GM12878 (cell line): ENCODE measurements around the gene NR4A2. TPM values are rescaled to one million over a fixed set of nuclear protein-coding genes. Genes with fewer than 3 reads are reported as not detected.

ENCODE experiments used
- ATAC-seq: fragments of 200-7000 bp; cut with Tn5 transposase; 3 replicates; pipeline ENCODE4 v1.9.1; 2020; ENCODE audit warnings: mild to moderate bottlenecking, moderate library complexity
- Bru-seq: library from RNA; stranded (reverse); fragments of 400-500 nt; gene quantifications from one replicate; lab custom pipeline; 2021; lab: Mats Ljungman, UMichigan
- BruChase-seq, 2 experiments: library from RNA; stranded (reverse); fragments of 400-500 nt; gene quantifications; one replicate each; lab custom pipeline; 2021; lab: Mats Ljungman, UMichigan
- BruUV-seq: library from RNA; stranded (reverse); fragments of 400-500 nt; replicated peaks from 2 replicates; lab custom pipeline; 2021; lab: Mats Ljungman, UMichigan
- CTCF ChIA-PET: fragments of 300-600 bp; sonication (Branson Sonifier 250); formaldehyde crosslinking; extraction: SDS; loops from one replicate; lab custom pipeline; 2021; ENCODE audit warnings: inconsistent platforms; lab: Yijun Ruan, JAX
- POLR2A ChIA-PET: fragments of 350-600 bp; formaldehyde crosslinking; extraction: SDS; loops from one replicate; lab custom pipeline; 2021; ENCODE audit warnings: inconsistent platforms; lab: Charles Lee
- RAD21 ChIA-PET: fragments of 300-600 bp; sonication (Branson Sonifier 250); formaldehyde crosslinking; loops from one replicate; lab custom pipeline; 2023; ENCODE audit warnings: antibody characterized with exemption; ENCODE audit not compliant: unreplicated experiment; lab: Charles Lee
- SMC1A ChIA-PET: fragments of 300-600 bp; sonication (Branson Sonifier 250); formaldehyde crosslinking; loops from one replicate; lab custom pipeline; 2023; ENCODE audit not compliant: unreplicated experiment, uncharacterized antibody; lab: Charles Lee
- DNase-seq: peaks from one replicate; pipeline ENCODE4 v3.0.0-alpha.2; 2011; ENCODE audit warnings: low read depth, low spot score
- FAIRE-seq: peaks from 3 replicates; lab custom pipeline; 2011; peaks lifted over from hg19 to GRCh38; lab: Jason Lieb, UNC
- H2AFZ ChIP-seq: 2 replicates; pipeline ENCODE4 v1.6.0; 2011; ENCODE audit warnings: low read depth, low read length, control low read depth; ENCODE audit not compliant: control insufficient read depth
- H3K27ac ChIP-seq: 2 replicates; pipeline ENCODE4 v1.5.1; 2011; ENCODE audit warnings: control low read depth; ENCODE audit not compliant: control insufficient read depth, insufficient read depth
- H3K27me3 ChIP-seq, 2 experiments: replicated peaks in 1 of 2; 2 replicates each; pipeline versions ENCODE4 v1.6.0 to v1.6.1; 2011; ENCODE audit warnings: low read length in 1 of 2; ENCODE audit not compliant: control insufficient read depth in 2 of 2, insufficient read depth in 2 of 2
- H3K36me3 ChIP-seq, 2 experiments: 2 replicates each; pipeline ENCODE4 v1.5.1; 2011; ENCODE audit warnings: low read length in 1 of 2; ENCODE audit not compliant: control insufficient read depth in 2 of 2, insufficient read depth in 2 of 2
- H3K4me1 ChIP-seq: 2 replicates; pipeline ENCODE4 v1.6.1; 2011; ENCODE audit warnings: mild to moderate bottlenecking, low read length, moderate library complexity, mixed read lengths; ENCODE audit not compliant: control insufficient read depth, insufficient read depth
- H3K4me2 ChIP-seq: 2 replicates; pipeline ENCODE4 v1.6.0; 2011; ENCODE audit warnings: control low read depth; ENCODE audit not compliant: control insufficient read depth, insufficient read depth
- H3K4me3 ChIP-seq: fragments of 200-600 bp; sonication (generic); 2 replicates; pipeline ENCODE4 v1.5.1; 2016
- H3K79me2 ChIP-seq: 2 replicates; pipeline ENCODE4 v1.6.0; 2011; ENCODE audit warnings: low read length; ENCODE audit not compliant: control insufficient read depth, insufficient read depth
- H3K9ac ChIP-seq: 2 replicates; pipeline ENCODE4 v1.8.0; 2011; ENCODE audit warnings: low read length, control low read depth, mixed read lengths; ENCODE audit not compliant: control insufficient read depth, insufficient read depth
- H3K9me3 ChIP-seq: replicated peaks from 3 replicates; pipeline ENCODE4 v1.5.1; 2011; ENCODE audit warnings: mild to moderate bottlenecking, low read length; ENCODE audit not compliant: control insufficient read depth, insufficient read depth
- H4K20me1 ChIP-seq: 2 replicates; pipeline ENCODE4 v1.6.0; 2011; ENCODE audit not compliant: control insufficient read depth, insufficient read depth
- ASH2L ChIP-seq: fragments of 300-600, 200-600 bp; sonication (generic); IDR thresholded peaks from 2 replicates; pipeline ENCODE4 v1.6.1; 2017; ENCODE audit warnings: low read depth, mild to moderate bottlenecking, borderline replicate concordance
- CBFB ChIP-seq: IDR thresholded peaks from 2 replicates; pipeline ENCODE4 v1.6.1; 2016; ENCODE audit warnings: antibody characterized with exemption, low read depth
- CEBPB ChIP-seq, 2 experiments: fragments of 150-350 bp in 1 of 2; IDR thresholded peaks; 2 replicates each; pipeline ENCODE4 v1.6.1; 2012 to 2014; ENCODE audit warnings: low read depth in 2 of 2, low read length in 2 of 2, borderline replicate concordance in 1 of 2, inconsistent platforms in 1 of 2
- HDGF ChIP-seq: fragments of 450-650 bp; IDR thresholded peaks from 2 replicates; pipeline ENCODE4 v1.6.1; 2016; ENCODE audit warnings: antibody characterized with exemption
- IRF4 ChIP-seq: IDR thresholded peaks from 2 replicates; pipeline ENCODE4 v1.6.1; 2011; ENCODE audit warnings: low read depth, low read length
- JUNB ChIP-seq: IDR thresholded peaks from 2 replicates; pipeline ENCODE4 v1.6.1; 2016; ENCODE audit warnings: antibody characterized with exemption, mild to moderate bottlenecking
- MXI1 ChIP-seq: fragments of 150-350 bp; IDR thresholded peaks from 2 replicates; pipeline ENCODE4 v1.6.1; 2011; ENCODE audit warnings: low read depth, mild to moderate bottlenecking, inconsistent platforms, low read length, improper control_type of control experiment
- MYC ChIP-seq: IDR thresholded peaks from 2 replicates; pipeline ENCODE4 v1.6.1; 2011; ENCODE audit warnings: mild to moderate bottlenecking, low read length, moderate library complexity, inconsistent platforms; ENCODE audit not compliant: insufficient read depth, insufficient replicate concordance, insufficient read length, severe bottlenecking
- SKIL ChIP-seq: fragments of 450-650 bp; IDR thresholded peaks from 2 replicates; pipeline ENCODE4 v1.6.1; 2017; ENCODE audit warnings: mild to moderate bottlenecking, low read depth, inconsistent platforms; ENCODE audit not compliant: poor library complexity, severe bottlenecking
- TCF7 ChIP-seq: IDR thresholded peaks from 2 replicates; pipeline ENCODE4 v1.6.1; 2014; ENCODE audit warnings: antibody characterized with exemption, borderline replicate concordance
- ZNF217 ChIP-seq: fragments of 450-650 bp; IDR thresholded peaks from 2 replicates; pipeline ENCODE4 v1.6.1; 2017; ENCODE audit warnings: antibody characterized with exemption, mild to moderate bottlenecking
- ZNF24 ChIP-seq: fragments of 450-650 bp; IDR thresholded peaks from 2 replicates; pipeline ENCODE4 v1.6.1; 2017; ENCODE audit warnings: antibody characterized with exemption, mild to moderate bottlenecking
- ZSCAN29 ChIP-seq: fragments of 450-650 bp; IDR thresholded peaks from 2 replicates; pipeline ENCODE4 v1.6.1; 2017; ENCODE audit warnings: mild to moderate bottlenecking, moderate library complexity
- WGBS: methylation state at CpG from one replicate; pipeline ENCODE4 v1.1.6; 2016; ENCODE audit warnings: low lambda C conversion rate; ENCODE audit not compliant: insufficient replicate concordance, insufficient coverage; ENCODE audit errors: missing lambda C conversion rate; 5-methylcytosine and 5-hydroxymethylcytosine counted together
- in situ Hi-C: fragments of 300-500 bp; cut with MboI; formaldehyde crosslinking; loops from 9 replicates; pipeline ENCODE4 v1.14.3; 2018; ENCODE audit warnings: mixed read lengths
- intact Hi-C: fragments of 100-400 bp; cut with micrococcal nuclease; formaldehyde crosslinking; loops from one replicate; pipeline ENCODE4 v1.14.2; 2022; ENCODE audit not compliant: unreplicated experiment
- long read RNA-seq, 2 experiments: library from polyadenylated mRNA; unstranded; transcript quantifications; one replicate each; pipeline ENCODE4 v2.0.0, GENCODE V29; 2019 to 2020
- polyA minus RNA-seq, 3 experiments: library from RNA; depleted of rRNA, polyadenylated mRNA; stranded (reverse); fragments of >200 nt; gene quantifications; 2 replicates each; pipeline ENCODE4 v1.2.3, GENCODE V29; 2011
- polyA plus RNA-seq, 11 experiments: library from polyadenylated mRNA; depleted of rRNA in 4 of 11; unstranded in 6 of 11; stranded (reverse) in 5 of 11; fragments of >200 nt; fragmentation: Nextera tagmentation in 4 of 11; fragmentation: Illumina TruSeq in 1 of 11; extraction: Ambion mirVana in 4 of 11; extraction: Trizol in 1 of 11; gene quantifications; 1 replicate in 1 of 11; 2 replicates in 10 of 11; pipeline versions ENCODE4 v1.2.1 to v1.2.3, GENCODE V29; 2011 to 2016; ENCODE audit warnings: inconsistent platforms in 2 of 11, missing spikeins in 2 of 11, low read depth in 1 of 11
- total RNA-seq, 4 experiments: library from RNA; depleted of rRNA in 3 of 4; stranded (reverse); fragments of >200 nt in 3 of 4; fragmentation: Illumina TruSeq in 1 of 4; extraction: Trizol in 1 of 4; gene quantifications; 2 replicates each; pipeline versions ENCODE4 v1.2.1 to v1.2.3, GENCODE V29; 2013 to 2021
- TF ChIP-seq, protein P1 (sequence below): fragments of 450-650 bp; IDR thresholded peaks from 2 replicates; pipeline ENCODE4 v1.6.1; 2017; ENCODE audit warnings: antibody characterized with exemption, mild to moderate bottlenecking, moderate library complexity

Gene NR4A2
- total RNA-seq (2013; cell fraction: nucleolus; rRNA removed) = 3.3 and 5.1 TPM in 2 replicates
- total RNA-seq (2014; rRNA removed) = 0.44 and 0.68 TPM in 2 replicates
- 0.41 and 0.49 TPM in 2 replicates for total RNA-seq (2014; rRNA removed; fragmentation: Illumina TruSeq; extraction: Trizol)
- total RNA-seq (2021) = 1.4 TPM in 2 replicates
- polyA plus RNA-seq (2011; ENCODE audit: low read depth) = 0.35 TPM
- 3.4 and 4.0 TPM in 2 replicates for polyA plus RNA-seq (2011; rRNA removed)
- polyA plus RNA-seq (2011; cell fraction: cytosol; rRNA removed) = 3.2 TPM in 2 replicates
- 16.2 and 18.4 TPM in 2 replicates for polyA plus RNA-seq (2011; cell fraction: nucleus; rRNA removed)
- 0.66 and 2.4 TPM in 2 replicates for polyA plus RNA-seq (2012)
- polyA plus RNA-seq (2014; fragmentation: Illumina TruSeq; extraction: Trizol) = 0.91 and 1.3 TPM in 2 replicates
- polyA plus RNA-seq (2014; fragmentation: Nextera tagmentation; extraction: Ambion mirVana) = under 1 TPM; 0.40 to 0.42 TPM
- polyA plus RNA-seq (2014; rRNA removed) = 0.70 and 0.71 TPM in 2 replicates
- polyA plus RNA-seq (2016; fragmentation: Nextera tagmentation; extraction: Ambion mirVana) = under 1 TPM; 0.15 to 0.45 TPM
- 3.4 and 4.8 TPM in 2 replicates for polyA minus RNA-seq (2011; rRNA and poly(A)+ RNA removed)
- polyA minus RNA-seq (2011; cell fraction: cytosol; rRNA and poly(A)+ RNA removed) = 2.5 and 3.1 TPM in 2 replicates
- 11.5 and 16.0 TPM in 2 replicates for polyA minus RNA-seq (2011; cell fraction: nucleus; rRNA and poly(A)+ RNA removed)
- percentile 88 among the genes with signal in this experiment for Bru-seq, nascent RNA
- percentile 56 among the genes with signal in this experiment for BruChase-seq, experiment 1, labeled RNA remaining after a 6-hour chase
- BruChase-seq, experiment 2, labeled RNA remaining after a 2-hour chase = percentile 74 among the genes with signal in this experiment
- long read RNA-seq, experiment 1, partial matches to known transcripts = 1 of 3 reads
- long read RNA-seq, experiment 1, other reads (novel, unspliced or antisense) = 1 of 3 reads
- long read RNA-seq, experiment 2, partial matches to known transcripts = 2 of 6 reads
- long read RNA-seq, experiment 2, other reads (novel, unspliced or antisense) = 4 of 6 reads

GRCh38 chr2:156332534-156333273 is at the start of gene NR4A2:
TSS of gene NR4A2 (minus strand) at chr2:156332721. CDS start at chr2:156330186, 2,535 bp downstream.
- intact Hi-C loops = loop anchor here (1.0 to 10.0 kb wide), 4 partner anchors 99 to 958 kb away; no protein-coding TSS in a partner anchor
- H3K27ac ChIP-seq = peak within 1 kb of the TSS; percentile 85; the same call in 1 of the 2 replicates
- ATAC-seq (peak; percentile 76), DNase-seq (no peak), FAIRE-seq (no peak)
- H3K27me3 ChIP-seq = peaks cover 2 to 13% of the 10 kb centered on the region in 2 experiments
- H3K9me3 ChIP-seq = peaks cover 3% of the 10 kb centered on the region; the same call in 2 of the 3 replicates
- H3K4me3 ChIP-seq = peak within 1 kb of the TSS; percentile 80
- H3K79me2 ChIP-seq = no peaks in the 10 kb centered on the region
- no peaks in the 10 kb centered on the region for H4K20me1 ChIP-seq
- WGBS = 1% methylated on average over 56 of the region's 72 CpGs
- ChIA-PET POLR2A (interaction anchor here (1.0 to 3.0 kb wide), 4 partner anchors 8 to 253 kb away, joined by 3 to 20 read pairs (median 10); no protein-coding TSS in a partner anchor), CTCF (interaction anchor here (3.6 kb wide), 1 partner anchor 253 kb away, joined by 154 read pairs; no protein-coding TSS in a partner anchor), RAD21 (interaction anchor here (0.6 to 7.1 kb wide), 7 partner anchors 10 to 860 kb away, joined by 3 to 205 read pairs (median 20); no protein-coding TSS in a partner anchor), SMC1A (interaction anchor here (1.0 to 8.9 kb wide), 7 partner anchors 10 to 861 kb away, joined by 3 to 244 read pairs (median 14); partner anchors contain the start of gene GPD2)
- BruUV-seq = no TSS peak
- peaks cover 10% of the 10 kb centered on the region for H3K4me1 ChIP-seq
- peak within 1 kb of the TSS; percentile 98 for H3K4me2 ChIP-seq
- peak within 1 kb of the TSS; percentile 83 for H3K9ac ChIP-seq
- H2AFZ ChIP-seq = peak within 1 kb of the TSS; percentile 81
- in situ Hi-C loops = loop anchor here (25.0 kb wide), 1 partner anchor 255 kb away; no protein-coding TSS in a partner anchor
- H3K36me3 ChIP-seq = no peaks in the 10 kb centered on the region
- TF ChIP-seq HDGF = no peak
- no peak for TF ChIP-seq ZSCAN29
- TF ChIP-seq, protein P1, sequence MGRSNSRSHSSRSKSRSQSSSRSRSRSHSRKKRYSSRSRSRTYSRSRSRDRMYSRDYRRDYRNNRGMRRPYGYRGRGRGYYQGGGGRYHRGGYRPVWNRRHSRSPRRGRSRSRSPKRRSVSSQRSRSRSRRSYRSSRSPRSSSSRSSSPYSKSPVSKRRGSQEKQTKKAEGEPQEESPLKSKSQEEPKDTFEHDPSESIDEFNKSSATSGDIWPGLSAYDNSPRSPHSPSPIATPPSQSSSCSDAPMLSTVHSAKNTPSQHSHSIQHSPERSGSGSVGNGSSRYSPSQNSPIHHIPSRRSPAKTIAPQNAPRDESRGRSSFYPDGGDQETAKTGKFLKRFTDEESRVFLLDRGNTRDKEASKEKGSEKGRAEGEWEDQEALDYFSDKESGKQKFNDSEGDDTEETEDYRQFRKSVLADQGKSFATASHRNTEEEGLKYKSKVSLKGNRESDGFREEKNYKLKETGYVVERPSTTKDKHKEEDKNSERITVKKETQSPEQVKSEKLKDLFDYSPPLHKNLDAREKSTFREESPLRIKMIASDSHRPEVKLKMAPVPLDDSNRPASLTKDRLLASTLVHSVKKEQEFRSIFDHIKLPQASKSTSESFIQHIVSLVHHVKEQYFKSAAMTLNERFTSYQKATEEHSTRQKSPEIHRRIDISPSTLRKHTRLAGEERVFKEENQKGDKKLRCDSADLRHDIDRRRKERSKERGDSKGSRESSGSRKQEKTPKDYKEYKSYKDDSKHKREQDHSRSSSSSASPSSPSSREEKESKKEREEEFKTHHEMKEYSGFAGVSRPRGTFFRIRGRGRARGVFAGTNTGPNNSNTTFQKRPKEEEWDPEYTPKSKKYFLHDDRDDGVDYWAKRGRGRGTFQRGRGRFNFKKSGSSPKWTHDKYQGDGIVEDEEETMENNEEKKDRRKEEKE = no peak
- no peak for TF ChIP-seq ZNF217
- no peak for TF ChIP-seq SKIL
- TF ChIP-seq CEBPB (IDR thresholded peaks at IDR 0.05; ENCODE audit: borderline replicate concordance in 1 of 2, low read depth in 2 of 2, low read length in 2 of 2) = no peak
- peak; percentile 81; the same call in 1 of the 2 replicates for TF ChIP-seq MXI1
- no peak for TF ChIP-seq IRF4
- TF ChIP-seq ASH2L = no peak; the same call in 1 of the 2 replicates
- TF ChIP-seq MYC = no peak
- TF ChIP-seq CBFB = no peak
- TF ChIP-seq JUNB = no peak
- no peak for TF ChIP-seq TCF7
- TF ChIP-seq ZNF24 = no peak
